Prostate gland (tissue), 2 donors: ENCODE data around the gene PRMT3.

Experiments
- POLR2A ChIP-seq: fragments of 450-650 bp; IDR thresholded peaks from one replicate; pipeline ENCODE4 v1.6.1; 2016; ENCODE audit warnings: antibody characterized with exemption, mild to moderate bottlenecking
- POLR2AphosphoS5 ChIP-seq: sonication (generic); formaldehyde crosslinking; IDR thresholded peaks from one replicate; pipeline ENCODE4 v1.6.1; 2017; ENCODE audit warnings: antibody characterized with exemption
- TF ChIP-seq, protein P1 (sequence below), 4 experiments: fragments of 200-600 bp in 2 of 4; fragments of 450-650 bp in 2 of 4; sonication (generic) in 2 of 4; IDR thresholded peaks; 1 replicate in 3 of 4; 2 replicates in 1 of 4; pipeline ENCODE4 v1.5.1; 2016 to 2019; ENCODE audit warnings: antibody characterized with exemption in 4 of 4, mild to moderate bottlenecking in 2 of 4, moderate library complexity in 2 of 4

DNA sequence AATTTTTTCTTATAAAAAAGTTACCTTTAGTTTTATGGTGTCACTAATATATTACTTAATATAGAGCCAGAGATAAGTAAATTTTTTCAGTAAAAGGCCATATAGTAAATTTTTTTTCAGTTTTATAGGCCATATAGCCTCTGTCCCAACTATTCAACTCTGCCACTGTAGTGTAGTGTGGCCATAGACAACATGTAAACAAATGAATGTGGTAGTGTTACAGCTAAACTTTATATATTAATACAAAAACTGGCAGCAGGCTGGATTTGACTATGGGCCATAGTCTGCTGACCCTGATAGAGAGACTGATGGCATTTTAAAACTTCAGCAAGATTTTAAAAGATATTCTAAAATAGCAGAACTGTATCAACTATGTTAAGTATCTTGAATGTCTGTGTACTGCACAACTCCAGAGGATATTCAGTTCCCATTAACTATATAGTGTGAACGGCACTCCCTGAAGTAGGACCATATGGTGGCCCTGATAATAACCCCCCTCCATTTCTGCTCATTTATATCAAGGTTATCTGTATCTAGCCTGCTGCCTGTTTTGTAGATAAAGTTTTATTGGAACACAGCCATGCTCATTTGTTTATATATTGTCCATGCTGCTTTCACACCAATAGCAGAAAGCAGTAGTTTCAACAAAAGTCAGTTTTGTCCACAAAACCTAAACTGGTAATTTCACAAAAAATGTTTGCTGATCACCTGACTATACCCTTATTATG lies 71.6 kb downstream of the PRMT3 start:
- TF ChIP-seq, protein P1, sequence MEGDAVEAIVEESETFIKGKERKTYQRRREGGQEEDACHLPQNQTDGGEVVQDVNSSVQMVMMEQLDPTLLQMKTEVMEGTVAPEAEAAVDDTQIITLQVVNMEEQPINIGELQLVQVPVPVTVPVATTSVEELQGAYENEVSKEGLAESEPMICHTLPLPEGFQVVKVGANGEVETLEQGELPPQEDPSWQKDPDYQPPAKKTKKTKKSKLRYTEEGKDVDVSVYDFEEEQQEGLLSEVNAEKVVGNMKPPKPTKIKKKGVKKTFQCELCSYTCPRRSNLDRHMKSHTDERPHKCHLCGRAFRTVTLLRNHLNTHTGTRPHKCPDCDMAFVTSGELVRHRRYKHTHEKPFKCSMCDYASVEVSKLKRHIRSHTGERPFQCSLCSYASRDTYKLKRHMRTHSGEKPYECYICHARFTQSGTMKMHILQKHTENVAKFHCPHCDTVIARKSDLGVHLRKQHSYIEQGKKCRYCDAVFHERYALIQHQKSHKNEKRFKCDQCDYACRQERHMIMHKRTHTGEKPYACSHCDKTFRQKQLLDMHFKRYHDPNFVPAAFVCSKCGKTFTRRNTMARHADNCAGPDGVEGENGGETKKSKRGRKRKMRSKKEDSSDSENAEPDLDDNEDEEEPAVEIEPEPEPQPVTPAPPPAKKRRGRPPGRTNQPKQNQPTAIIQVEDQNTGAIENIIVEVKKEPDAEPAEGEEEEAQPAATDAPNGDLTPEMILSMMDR (IDR thresholded peaks at IDR 0.05) = no peak
- no peak for TF ChIP-seq POLR2A
- TF ChIP-seq POLR2AphosphoS5 = no peak
